Measurements from ENCODE around the gene THAP11.

GRCh38 chr16:67872131-67872630, 30.1 kb downstream of the THAP11 start:
- TF ChIP-seq EZH2 (IDR thresholded peaks at IDR 0.05; ENCODE audit: borderline replicate concordance, low read length) (no peak), CTCF (IDR thresholded peaks at IDR 0.05; ENCODE audit: low read length) (no peak)

Data from OCI-LY1 (cell line).